ENCODE data around the gene PRIM2.
"Not testable (repeated sequence)": the region's sequence is repeated elsewhere in the genome, so short reads cannot be mapped to it uniquely, and the experiment has no call there.

GRCh38 chr6:57577023-57577422, 259.6 kb downstream of the PRIM2 start:
- not testable (repeated sequence) for TF ChIP-seq CTCF (IDR thresholded peaks at IDR 0.05); POLR2AphosphoS5 (IDR thresholded peaks at IDR 0.05; ENCODE audit: low read depth, low read length); TCF7L2 (IDR thresholded peaks at IDR 0.05; ENCODE audit: low read depth, low read length)

Data from Panc1 (cell line).